Measurements from ENCODE around the gene TMEM252. TPM values are rescaled to one million over a fixed set of nuclear protein-coding genes. Genes with fewer than 3 reads are reported as not detected.

Gene TMEM252
- total and polyA plus RNA-seq, 4 donors: 0.38 to 0.55 TPM; not detected in 2

GRCh38 chr9:68522131-68522530 is 18.6 kb downstream of the TMEM252 start:
- no peak overlapping the region for H3K27ac ChIP-seq (ENCODE audit: low read depth, low read length)
- no peaks in the 10 kb centered on the region for H3K36me3 ChIP-seq (ENCODE audit: control insufficient read depth, insufficient read depth, low read length)
- no peaks in the 10 kb centered on the region for H3K27me3 ChIP-seq (ENCODE audit: control insufficient read depth, insufficient read depth, low read length)
- H3K4me1 ChIP-seq (ENCODE audit: control insufficient read depth, insufficient read depth, low read length): no peaks in the 10 kb centered on the region
- WGBS (ENCODE audit: insufficient coverage): 67% methylated on average over 4 of the region's 4 CpGs
- no peak overlapping the region for H3K4me3 ChIP-seq (ENCODE audit: low read depth, low read length)
- no peak for DNase-seq (ENCODE audit: low read depth in 4 of 6, low spot score in 6 of 6)
- H3K9me3 ChIP-seq (ENCODE audit: control insufficient read depth, insufficient read depth, low read length): no peaks in the 10 kb centered on the region

GRCh38 chr9:68515326-68516017 is 25.2 kb downstream of the TMEM252 start:
- Histone ChIP-seq H3K36me3 (ENCODE audit: control insufficient read depth, insufficient read depth, low read length) (no peaks in the 10 kb centered on the region), H3K9me3 (ENCODE audit: control insufficient read depth, insufficient read depth, low read length) (no peaks in the 10 kb centered on the region), H3K4me3 (ENCODE audit: low read depth, low read length) (no peak overlapping the region)

DNA sequence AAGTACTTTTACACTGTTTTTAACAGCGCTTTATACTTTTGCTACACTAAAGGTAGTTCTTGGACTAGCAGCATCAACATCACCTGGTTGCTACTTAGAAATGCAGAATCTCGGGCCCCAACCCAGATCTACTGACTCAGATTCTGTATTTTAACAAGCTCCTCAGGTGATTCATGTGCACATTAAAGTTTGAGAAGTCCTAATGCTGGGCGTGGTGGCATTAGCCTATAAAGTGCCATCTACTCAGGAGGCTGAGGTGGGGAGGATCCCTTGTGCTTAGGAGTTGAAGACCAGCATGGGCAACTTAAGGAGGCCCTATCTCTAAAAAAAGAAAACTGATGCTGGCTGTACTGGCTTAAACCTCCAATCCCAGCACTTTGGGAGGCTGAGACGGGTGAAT is 26.7 kb downstream of the TMEM252 start:
- no peaks in the 10 kb centered on the region for H3K9me3 ChIP-seq (ENCODE audit: control insufficient read depth, insufficient read depth, low read length)
- no peaks in the 10 kb centered on the region for H3K27me3 ChIP-seq (ENCODE audit: control insufficient read depth, insufficient read depth, low read length)
- 90% methylated on average over 1 of the region's 4 CpGs for WGBS (ENCODE audit: insufficient coverage)
- no peaks in the 10 kb centered on the region for H3K4me1 ChIP-seq (ENCODE audit: control insufficient read depth, insufficient read depth, low read length)
- H3K4me3 ChIP-seq (ENCODE audit: low read depth, low read length): no peak overlapping the region
- no peak overlapping the region for H3K27ac ChIP-seq (ENCODE audit: low read depth, low read length)
- H3K36me3 ChIP-seq (ENCODE audit: control insufficient read depth, insufficient read depth, low read length): no peaks in the 10 kb centered on the region
- no peak for DNase-seq (ENCODE audit: low read depth in 4 of 6, low spot score in 6 of 6)

More at GRCh38 chr9:68515326-68516017, 25.2 kb downstream of the TMEM252 start:
- no peaks in the 10 kb centered on the region for H3K27me3 ChIP-seq (ENCODE audit: control insufficient read depth, insufficient read depth, low read length)
- no peak overlapping the region for H3K27ac ChIP-seq (ENCODE audit: low read depth, low read length)
- no peak for DNase-seq (ENCODE audit: low read depth in 4 of 6, low spot score in 6 of 6)
- no peaks in the 10 kb centered on the region for H3K4me1 ChIP-seq (ENCODE audit: control insufficient read depth, insufficient read depth, low read length)
- WGBS (ENCODE audit: insufficient coverage): 86% methylated on average over 2 of the region's 4 CpGs

DNA sequence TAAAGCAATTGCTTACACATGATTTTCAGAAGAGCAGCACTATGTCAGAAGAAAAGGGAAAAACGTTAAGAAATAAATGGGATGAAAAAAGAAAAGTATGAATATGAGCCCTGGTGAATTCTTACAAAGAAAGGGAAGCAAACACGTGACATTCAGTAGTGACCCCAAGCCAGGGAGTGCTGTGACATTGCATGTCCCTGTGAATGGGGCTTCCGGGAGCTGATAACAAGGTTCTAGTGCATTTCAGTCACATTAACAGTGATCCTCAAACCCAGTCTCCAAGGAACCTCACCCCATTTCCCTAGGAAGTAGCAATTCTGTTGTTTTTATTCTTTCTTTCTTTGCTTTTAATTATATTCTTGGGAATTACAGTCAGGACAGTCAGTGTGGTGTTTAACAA is 27.3 kb downstream of the TMEM252 start:
- DNase-seq (ENCODE audit: low read depth in 4 of 6, low spot score in 6 of 6): no peak
- no peaks in the 10 kb centered on the region for H3K27me3 ChIP-seq (ENCODE audit: control insufficient read depth, insufficient read depth, low read length)
- 67% methylated on average over 2 of the region's 3 CpGs for WGBS (ENCODE audit: insufficient coverage)
- H3K4me1 ChIP-seq (ENCODE audit: control insufficient read depth, insufficient read depth, low read length): no peaks in the 10 kb centered on the region
- no peaks in the 10 kb centered on the region for H3K9me3 ChIP-seq (ENCODE audit: control insufficient read depth, insufficient read depth, low read length)
- H3K4me3 ChIP-seq (ENCODE audit: low read depth, low read length): no peak overlapping the region
- H3K27ac ChIP-seq (ENCODE audit: low read depth, low read length): no peak overlapping the region
- H3K36me3 ChIP-seq (ENCODE audit: control insufficient read depth, insufficient read depth, low read length): no peaks in the 10 kb centered on the region

DNA sequence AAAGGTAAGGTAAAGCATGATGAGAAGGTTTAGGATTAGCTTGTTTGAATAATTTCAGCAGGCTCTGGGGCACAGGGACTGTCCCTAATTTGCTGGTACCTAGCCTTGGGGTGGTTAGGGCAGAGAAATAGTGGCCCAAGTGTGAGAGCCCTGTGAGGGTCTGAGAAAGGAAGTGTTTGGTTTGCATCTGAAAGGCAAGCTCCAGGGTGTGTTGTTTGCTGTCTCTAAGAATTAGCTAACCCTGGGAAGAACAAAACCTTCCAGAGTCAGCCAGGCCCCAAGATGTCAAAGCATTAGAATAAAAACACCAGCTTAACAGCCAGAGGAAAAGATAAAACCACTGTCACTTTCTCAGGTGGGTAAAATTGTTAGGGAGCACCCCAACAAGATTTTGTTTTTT is 31.0 kb downstream of the TMEM252 start:
- no peak overlapping the region for H3K27ac ChIP-seq (ENCODE audit: low read depth, low read length)
- H3K4me1 ChIP-seq (ENCODE audit: control insufficient read depth, insufficient read depth, low read length): no peaks in the 10 kb centered on the region

GRCh38 chr9:68508547-68508946 is 32.1 kb downstream of the TMEM252 start:
- H3K27ac ChIP-seq (ENCODE audit: low read depth, low read length): no peak overlapping the region
- WGBS (ENCODE audit: insufficient coverage): 55% methylated on average over 1 of the region's 2 CpGs
- no peaks in the 10 kb centered on the region for H3K27me3 ChIP-seq (ENCODE audit: control insufficient read depth, insufficient read depth, low read length)
- H3K36me3 ChIP-seq (ENCODE audit: control insufficient read depth, insufficient read depth, low read length): no peaks in the 10 kb centered on the region
- H3K4me1 ChIP-seq (ENCODE audit: control insufficient read depth, insufficient read depth, low read length): no peaks in the 10 kb centered on the region
- H3K4me3 ChIP-seq (ENCODE audit: low read depth, low read length): no peak overlapping the region
- H3K9me3 ChIP-seq (ENCODE audit: control insufficient read depth, insufficient read depth, low read length): no peaks in the 10 kb centered on the region
- no peak for DNase-seq (ENCODE audit: low read depth in 4 of 6, low spot score in 6 of 6)

More for the DNA sequence above, 31.0 kb downstream of the TMEM252 start:
- no peaks in the 10 kb centered on the region for H3K27me3 ChIP-seq (ENCODE audit: control insufficient read depth, insufficient read depth, low read length)
- DNase-seq (ENCODE audit: low read depth in 4 of 6, low spot score in 6 of 6): no peak
- H3K4me3 ChIP-seq (ENCODE audit: low read depth, low read length): no peak overlapping the region
- no peaks in the 10 kb centered on the region for H3K36me3 ChIP-seq (ENCODE audit: control insufficient read depth, insufficient read depth, low read length)
- no peaks in the 10 kb centered on the region for H3K9me3 ChIP-seq (ENCODE audit: control insufficient read depth, insufficient read depth, low read length)

- Histone ChIP-seq H3K9me3 (ENCODE audit: control insufficient read depth, insufficient read depth, low read length) (no peaks in the 10 kb centered on the region), H3K4me1 (ENCODE audit: control insufficient read depth, insufficient read depth, low read length) (no peaks in the 10 kb centered on the region), H3K4me3 (ENCODE audit: low read depth, low read length) (no peak overlapping the region), H3K27ac (ENCODE audit: low read depth, low read length) (no peak overlapping the region), H3K36me3 (ENCODE audit: control insufficient read depth, insufficient read depth, low read length) (no peaks in the 10 kb centered on the region), H3K27me3 (ENCODE audit: control insufficient read depth, insufficient read depth, low read length) (no peaks in the 10 kb centered on the region)
- no peak for DNase-seq (ENCODE audit: low read depth in 4 of 6, low spot score in 6 of 6)
- no CpG with 5 or more reads among the region's 2 CpGs for WGBS (ENCODE audit: insufficient coverage)
Measured at GRCh38 chr9:68507806-68508145, 32.9 kb downstream of the TMEM252 start.

GRCh38 chr9:68507130-68507805 is 33.4 kb downstream of the TMEM252 start:
- Histone ChIP-seq H3K27ac (ENCODE audit: low read depth, low read length) (no peak overlapping the region), H3K4me3 (ENCODE audit: low read depth, low read length) (no peak overlapping the region), H3K27me3 (ENCODE audit: control insufficient read depth, insufficient read depth, low read length) (no peaks in the 10 kb centered on the region), H3K4me1 (ENCODE audit: control insufficient read depth, insufficient read depth, low read length) (no peaks in the 10 kb centered on the region), H3K9me3 (ENCODE audit: control insufficient read depth, insufficient read depth, low read length) (no peaks in the 10 kb centered on the region), H3K36me3 (ENCODE audit: control insufficient read depth, insufficient read depth, low read length) (no peaks in the 10 kb centered on the region)
- WGBS (ENCODE audit: insufficient coverage): 14% methylated on average over 1 of the region's 7 CpGs
- peak in 3 of 6 donors; percentile 19 to 59 (median 58) for DNase-seq (ENCODE audit: low read depth in 4 of 6, low spot score in 6 of 6)

- H3K27ac ChIP-seq (ENCODE audit: low read depth, low read length): no peak overlapping the region
- H3K9me3 ChIP-seq (ENCODE audit: control insufficient read depth, insufficient read depth, low read length): no peaks in the 10 kb centered on the region
- H3K4me1 ChIP-seq (ENCODE audit: control insufficient read depth, insufficient read depth, low read length): no peaks in the 10 kb centered on the region
- WGBS (ENCODE audit: insufficient coverage): no CpG with 5 or more reads among the region's 1 CpG
- no peaks in the 10 kb centered on the region for H3K27me3 ChIP-seq (ENCODE audit: control insufficient read depth, insufficient read depth, low read length)
- H3K4me3 ChIP-seq (ENCODE audit: low read depth, low read length): no peak overlapping the region
- DNase-seq (ENCODE audit: low read depth in 4 of 6, low spot score in 6 of 6): no peak
- no peaks in the 10 kb centered on the region for H3K36me3 ChIP-seq (ENCODE audit: control insufficient read depth, insufficient read depth, low read length)
Measured at GRCh38 chr9:68506551-68506950, 34.1 kb downstream of the TMEM252 start.
